Neutrophil (primary cell): ENCODE measurements around the gene TMEM164.

Experiments
- H3K27ac ChIP-seq: fragments of 200-600 bp; sonication (generic); 2 replicates; pipeline ENCODE4 v1.5.1; 2016; ENCODE audit warnings: mild to moderate bottlenecking, moderate library complexity
- H3K27me3 ChIP-seq: fragments of 200-600 bp; sonication (generic); 2 replicates; pipeline ENCODE4 v1.6.0; 2016; ENCODE audit warnings: mild to moderate bottlenecking
- H3K36me3 ChIP-seq: fragments of 200-600 bp; sonication (generic); 2 replicates; pipeline ENCODE4 v1.5.1; 2017
- H3K4me1 ChIP-seq, 2 experiments: fragments of 200-600 bp in 1 of 2; sonication (generic) in 1 of 2; 1 replicate in 1 of 2; 2 replicates in 1 of 2; pipeline versions ENCODE4 v1.5.1 to v1.6.1; 2013 to 2016; ENCODE audit warnings: low read depth in 1 of 2, low read length in 1 of 2, mild to moderate bottlenecking in 1 of 2, moderate library complexity in 1 of 2; ENCODE audit not compliant: control insufficient read depth in 1 of 2, insufficient read depth in 1 of 2
- H3K4me3 ChIP-seq, 2 experiments: fragments of 200-600 bp in 1 of 2; sonication (generic) in 1 of 2; 1 replicate in 1 of 2; 2 replicates in 1 of 2; pipeline ENCODE4 v1.5.1; 2013 to 2016; ENCODE audit warnings: low read depth in 1 of 2, low read length in 1 of 2, mild to moderate bottlenecking in 1 of 2, moderate library complexity in 1 of 2
- H3K9me3 ChIP-seq: fragments of 200-600 bp; sonication (generic); 2 replicates; pipeline ENCODE4 v1.5.1; 2016
- CTCF ChIP-seq: fragments of 200-600 bp; sonication (generic); IDR thresholded peaks from 2 replicates; pipeline ENCODE4 v1.5.1; 2016; ENCODE audit warnings: antibody characterized with exemption

The TMEM164 gene

GRCh38 chrX:109990582-109991276, 12.2 kb upstream of the TMEM164 start:
- no peak overlapping the region for H3K27ac ChIP-seq
- H3K4me1 ChIP-seq, result no peaks in the 10 kb centered on the region
- H3K27me3 ChIP-seq, result no peaks in the 10 kb centered on the region
- no peaks in the 10 kb centered on the region for H3K36me3 ChIP-seq
- H3K4me3 ChIP-seq, result no peak overlapping the region
- no peak for TF ChIP-seq CTCF
- no peaks in the 10 kb centered on the region for H3K9me3 ChIP-seq

GRCh38 chrX:109992203-109992602, 10.7 kb upstream of the TMEM164 start:
- H3K9me3 ChIP-seq, result no peaks in the 10 kb centered on the region
- no peak for TF ChIP-seq CTCF
- H3K36me3 ChIP-seq, result no peaks in the 10 kb centered on the region
- no peaks in the 10 kb centered on the region for H3K27me3 ChIP-seq
- no peaks in the 10 kb centered on the region for H3K4me1 ChIP-seq
- H3K27ac ChIP-seq, result no peak overlapping the region
- no peak overlapping the region for H3K4me3 ChIP-seq

GRCh38 chrX:109995155-109995554, 7.8 kb upstream of the TMEM164 start:
- Histone ChIP-seq H3K36me3 (no peaks in the 10 kb centered on the region), H3K9me3 (no peaks in the 10 kb centered on the region), H3K4me3 (no peak overlapping the region), H3K4me1 (no peaks in the 10 kb centered on the region), H3K27me3 (no peaks in the 10 kb centered on the region), H3K27ac (no peak overlapping the region)
- no peak for TF ChIP-seq CTCF

- TF ChIP-seq CTCF, result no peak
- peaks cover 5 to 10% of the 10 kb centered on the region in 2 experiments for H3K4me1 ChIP-seq
- H3K36me3 ChIP-seq, result no peaks in the 10 kb centered on the region
- H3K4me3 ChIP-seq, result no peak overlapping the region
- H3K27ac ChIP-seq, result no peak overlapping the region
- no peaks in the 10 kb centered on the region for H3K9me3 ChIP-seq
- H3K27me3 ChIP-seq, result no peaks in the 10 kb centered on the region
Measured at GRCh38 chrX:109997786-109998452, 5.0 kb upstream of the TMEM164 start.

- no peak overlapping the region for H3K27ac ChIP-seq
- no peak overlapping the region for H3K4me3 ChIP-seq
- H3K4me1 ChIP-seq, result peaks cover 13 to 20% of the 10 kb centered on the region in 2 experiments
- no peaks in the 10 kb centered on the region for H3K36me3 ChIP-seq
- H3K9me3 ChIP-seq, result no peaks in the 10 kb centered on the region
- H3K27me3 ChIP-seq, result no peaks in the 10 kb centered on the region
- TF ChIP-seq CTCF, result no peak
Measured at GRCh38 chrX:110000000-110000399, 2.9 kb upstream of the TMEM164 start.
